Lower leg skin (tissue), 3 donors: Measurements from ENCODE around the gene NCAM1.

Experiments
- POLR2A ChIP-seq, 2 donors: fragments of 450-650 bp; IDR thresholded peaks; one replicate each; pipeline ENCODE4 v1.6.1; 2016 to 2017; ENCODE audit warnings: antibody characterized with exemption in 2 of 2, mild to moderate bottlenecking in 1 of 2, moderate library complexity in 1 of 2
- TF ChIP-seq, protein P1 (sequence below), 3 donors: fragments of 450-650 bp; IDR thresholded peaks; one replicate each; pipeline ENCODE4 v1.5.1; 2016; ENCODE audit warnings: antibody characterized with exemption in 3 of 3, mild to moderate bottlenecking in 3 of 3, moderate library complexity in 2 of 3

DNA sequence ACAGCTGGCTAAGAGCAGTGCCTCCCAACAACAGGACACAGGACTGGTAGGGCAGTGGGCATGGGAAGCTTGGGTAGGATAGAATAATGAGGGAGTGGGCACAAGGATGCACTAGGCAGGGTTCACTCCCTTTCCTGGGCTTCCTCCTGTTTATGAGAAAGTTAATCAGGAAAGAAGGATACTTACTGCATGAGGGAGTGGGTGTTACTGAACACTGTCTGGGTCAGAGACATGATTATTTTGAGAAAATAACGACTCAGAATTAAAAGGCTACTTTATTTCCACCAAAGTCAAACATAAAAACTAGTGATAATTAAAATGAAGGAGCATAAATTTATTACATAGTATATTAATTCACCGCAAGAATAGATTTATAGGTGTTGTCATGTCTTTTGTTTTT, 35.8 kb downstream of the NCAM1 start:
- TF ChIP-seq, protein P1, sequence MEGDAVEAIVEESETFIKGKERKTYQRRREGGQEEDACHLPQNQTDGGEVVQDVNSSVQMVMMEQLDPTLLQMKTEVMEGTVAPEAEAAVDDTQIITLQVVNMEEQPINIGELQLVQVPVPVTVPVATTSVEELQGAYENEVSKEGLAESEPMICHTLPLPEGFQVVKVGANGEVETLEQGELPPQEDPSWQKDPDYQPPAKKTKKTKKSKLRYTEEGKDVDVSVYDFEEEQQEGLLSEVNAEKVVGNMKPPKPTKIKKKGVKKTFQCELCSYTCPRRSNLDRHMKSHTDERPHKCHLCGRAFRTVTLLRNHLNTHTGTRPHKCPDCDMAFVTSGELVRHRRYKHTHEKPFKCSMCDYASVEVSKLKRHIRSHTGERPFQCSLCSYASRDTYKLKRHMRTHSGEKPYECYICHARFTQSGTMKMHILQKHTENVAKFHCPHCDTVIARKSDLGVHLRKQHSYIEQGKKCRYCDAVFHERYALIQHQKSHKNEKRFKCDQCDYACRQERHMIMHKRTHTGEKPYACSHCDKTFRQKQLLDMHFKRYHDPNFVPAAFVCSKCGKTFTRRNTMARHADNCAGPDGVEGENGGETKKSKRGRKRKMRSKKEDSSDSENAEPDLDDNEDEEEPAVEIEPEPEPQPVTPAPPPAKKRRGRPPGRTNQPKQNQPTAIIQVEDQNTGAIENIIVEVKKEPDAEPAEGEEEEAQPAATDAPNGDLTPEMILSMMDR (IDR thresholded peaks at IDR 0.05) = no peak
- no peak for TF ChIP-seq POLR2A (IDR thresholded peaks at IDR 0.05)
